Loucy (cell line): Measurements from ENCODE around the gene ASTN2.

Experiments
- H2AFZ ChIP-seq: fragments of 200-600 bp; sonication (generic); 2 replicates; pipeline ENCODE4 v1.6.0; 2016; ENCODE audit warnings: antibody characterized with exemption, mild to moderate bottlenecking, low read length, moderate library complexity
- H3F3A ChIP-seq: fragments of 200-600 bp; 2 replicates; pipeline ENCODE4 v1.6.0; 2016; ENCODE audit warnings: antibody characterized with exemption, low read depth, mild to moderate bottlenecking
- H3K27me3 ChIP-seq: fragments of 200-600 bp; sonication (generic); 2 replicates; pipeline ENCODE4 v1.6.1; 2014; ENCODE audit warnings: low read length, mild to moderate bottlenecking; ENCODE audit not compliant: insufficient read depth, poor library complexity, severe bottlenecking
- H3K36me3 ChIP-seq: fragments of 200-600 bp; sonication (generic); 2 replicates; pipeline ENCODE4 v1.6.1; 2016; ENCODE audit warnings: low read length; ENCODE audit not compliant: insufficient read depth
- H3K4me1 ChIP-seq: fragments of 200-600 bp; sonication (generic); 2 replicates; pipeline ENCODE4 v1.5.1; 2014; ENCODE audit warnings: low read length, mild to moderate bottlenecking; ENCODE audit not compliant: insufficient read depth, poor library complexity, severe bottlenecking
- H3K4me2 ChIP-seq: fragments of 200-600 bp; sonication (generic); 2 replicates; pipeline ENCODE4 v1.6.0; 2014; ENCODE audit warnings: antibody characterized with exemption, low read length, low read depth, mild to moderate bottlenecking; ENCODE audit not compliant: poor library complexity, severe bottlenecking
- H3K4me3 ChIP-seq: fragments of 200-600 bp; sonication (generic); 2 replicates; pipeline ENCODE4 v1.5.1; 2014; ENCODE audit warnings: low read length, mild to moderate bottlenecking, mixed read lengths; ENCODE audit not compliant: poor library complexity, severe bottlenecking
- H3K79me2 ChIP-seq: fragments of 200-600 bp; sonication (generic); 2 replicates; pipeline ENCODE4 v1.6.1; 2014; ENCODE audit warnings: low read length; ENCODE audit not compliant: insufficient read depth
- H3K9ac ChIP-seq: fragments of 200-600 bp; sonication (generic); 2 replicates; pipeline ENCODE4 v1.6.0; 2014; ENCODE audit warnings: mild to moderate bottlenecking, low read depth, low read length, moderate library complexity; ENCODE audit not compliant: poor library complexity, severe bottlenecking
- H3K9me2 ChIP-seq: fragments of 200-600 bp; sonication (generic); replicated peaks from 2 replicates; pipeline ENCODE4 v1.6.1; 2016; ENCODE audit warnings: low read depth, low read length, mixed read lengths
- H3K9me3 ChIP-seq: fragments of 200-600 bp; sonication (generic); 2 replicates; pipeline ENCODE4 v1.6.1; 2014; ENCODE audit warnings: mild to moderate bottlenecking, antibody characterized with exemption, low read length, low read depth; ENCODE audit not compliant: insufficient read depth
- H4K20me1 ChIP-seq: fragments of 200-600 bp; sonication (generic); 2 replicates; pipeline ENCODE4 v1.6.0; 2014; ENCODE audit warnings: antibody characterized with exemption, low read length, mild to moderate bottlenecking; ENCODE audit not compliant: insufficient read depth, poor library complexity, severe bottlenecking
- CTCF ChIP-seq: fragments of 200-600 bp; sonication (generic); conservative IDR thresholded peaks from 2 replicates; pipeline ENCODE4 v1.5.1; 2014; ENCODE audit warnings: mild to moderate bottlenecking, antibody characterized with exemption, low read length
- EZH2phosphoT487 ChIP-seq: fragments of 200-600 bp; IDR thresholded peaks from 2 replicates; pipeline ENCODE4 v1.6.1; 2018; ENCODE audit warnings: antibody characterized with exemption, mild to moderate bottlenecking, moderate library complexity, borderline replicate concordance

The ASTN2 gene

GRCh38 chr9:117035546-117035945 lies 379.3 kb downstream of the ASTN2 start:
- H3K79me2 ChIP-seq = no peaks in the 10 kb centered on the region
- H3F3A ChIP-seq = no peaks in the 10 kb centered on the region
- H3K27me3 ChIP-seq = no peaks in the 10 kb centered on the region
- no peaks in the 10 kb centered on the region for H3K4me1 ChIP-seq
- no peak overlapping the region for H3K4me3 ChIP-seq
- H3K36me3 ChIP-seq = no peaks in the 10 kb centered on the region
- H3K4me2 ChIP-seq = no peak overlapping the region
- H4K20me1 ChIP-seq = no peaks in the 10 kb centered on the region
- TF ChIP-seq EZH2phosphoT487 (no peak), CTCF (no peak)
- H3K9ac ChIP-seq = no peak overlapping the region
- H3K9me3 ChIP-seq = no peaks in the 10 kb centered on the region
- no peak overlapping the region for H2AFZ ChIP-seq
- H3K9me2 ChIP-seq = no peaks in the 10 kb centered on the region

- H3K4me2 ChIP-seq = no peak overlapping the region
- no peaks in the 10 kb centered on the region for H3K27me3 ChIP-seq
- no peak overlapping the region for H3K4me3 ChIP-seq
- no peak overlapping the region for H2AFZ ChIP-seq
- no peaks in the 10 kb centered on the region for H3K36me3 ChIP-seq
- no peaks in the 10 kb centered on the region for H3K9me2 ChIP-seq
- no peaks in the 10 kb centered on the region for H4K20me1 ChIP-seq
- H3K4me1 ChIP-seq = no peaks in the 10 kb centered on the region
- no peaks in the 10 kb centered on the region for H3K79me2 ChIP-seq
- H3F3A ChIP-seq = no peaks in the 10 kb centered on the region
- no peak for TF ChIP-seq CTCF
- no peak for TF ChIP-seq EZH2phosphoT487
- no peak overlapping the region for H3K9ac ChIP-seq
- no peaks in the 10 kb centered on the region for H3K9me3 ChIP-seq
Observed at GRCh38 chr9:117034866-117035265, 380.0 kb downstream of the ASTN2 start.

- Histone ChIP-seq H3K9me3 (no peaks in the 10 kb centered on the region), H4K20me1 (no peaks in the 10 kb centered on the region), H2AFZ (no peak overlapping the region), H3K4me3 (no peak overlapping the region), H3K9me2 (no peaks in the 10 kb centered on the region), H3K79me2 (no peaks in the 10 kb centered on the region), H3K27me3 (no peaks in the 10 kb centered on the region), H3F3A (no peaks in the 10 kb centered on the region), H3K4me2 (no peak overlapping the region), H3K36me3 (no peaks in the 10 kb centered on the region), H3K4me1 (no peaks in the 10 kb centered on the region), H3K9ac (no peak overlapping the region)
- TF ChIP-seq CTCF (no peak), EZH2phosphoT487 (no peak)
Observed at GRCh38 chr9:117030254-117030768, 384.5 kb downstream of the ASTN2 start.
